Measurements from ENCODE around the gene TUBGCP4.

GRCh38 chr15:43383070-43383469, 12.2 kb downstream of the TUBGCP4 start:
- TF ChIP-seq POLR2A (IDR thresholded peaks at IDR 0.05; ENCODE audit: low read depth, low read length) = no peak
- TF ChIP-seq CTCF (conservative IDR thresholded peaks at IDR 0.05; ENCODE audit: low read depth, low read length) = no peak
- TF ChIP-seq MXI1 (IDR thresholded peaks at IDR 0.05; ENCODE audit: borderline replicate concordance, low read depth, low read length) = 0 out of 2 replicates have a peak, but pooled peaks have one; percentile 25
